WTC11 (cell line): Measurements from ENCODE around the gene CFAP20DC. TPM values are rescaled to one million over a fixed set of nuclear protein-coding genes. Genes with fewer than 3 reads are reported as not detected.
"Not testable (repeated sequence)": the region's sequence is repeated elsewhere in the genome, so short reads cannot be mapped to it uniquely, and the experiment has no call there.

Experiments
- ATAC-seq: fragments of 200-7000 bp; cut with Tn5 transposase; 2 replicates; pipeline ENCODE4 v1.10.0; 2021; ENCODE audit warnings: mild to moderate bottlenecking, moderate library complexity
- CTCF ChIA-PET: fragments of 300-600 bp; sonication (Branson Sonifier 250); formaldehyde crosslinking; loops from one replicate; lab custom pipeline; 2021; ENCODE audit warnings: antibody characterized with exemption; lab: Charles Lee
- POLR2A ChIA-PET: fragments of 350-600 bp; sonication (Branson Sonifier 250); formaldehyde crosslinking; loops from one replicate; lab custom pipeline; 2021; ENCODE audit warnings: antibody characterized with exemption; lab: Charles Lee
- DNase-seq: peaks from one replicate; pipeline ENCODE4 v3.0.0; 2021; ENCODE audit warnings: low spot score
- H3K27ac Mint-ChIP-seq: 2 replicates; pipeline ENCODE4 v1.8.0; 2021; ENCODE audit warnings: mixed read lengths
- H3K27me3 Mint-ChIP-seq: 2 replicates; pipeline ENCODE4 v1.8.0; 2021; ENCODE audit warnings: low read depth, mild to moderate bottlenecking, moderate library complexity, mixed read lengths
- H3K36me3 Mint-ChIP-seq: 2 replicates; pipeline ENCODE4 v1.8.0; 2021; ENCODE audit warnings: mixed read lengths
- H3K4me1 Mint-ChIP-seq: 2 replicates; pipeline ENCODE4 v1.8.0; 2022; ENCODE audit warnings: mixed read lengths
- H3K4me3 Mint-ChIP-seq: 2 replicates; pipeline ENCODE4 v1.8.0; 2021; ENCODE audit warnings: mild to moderate bottlenecking, moderate library complexity, mixed read lengths
- H3K9me3 Mint-ChIP-seq: 2 replicates; pipeline ENCODE4 v1.8.0; 2021; ENCODE audit warnings: mixed read lengths
- ATF1 ChIP-seq: sonication (generic); formaldehyde crosslinking; IDR thresholded peaks from 2 replicates; pipeline ENCODE4 v1.8.1; 2023; ENCODE audit warnings: mild to moderate bottlenecking, moderate library complexity, missing genetic modification reagents
- CBFB ChIP-seq: sonication (generic); formaldehyde crosslinking; IDR thresholded peaks from 2 replicates; pipeline ENCODE4 v1.8.1; 2022; ENCODE audit warnings: mild to moderate bottlenecking, low read depth, missing genetic modification reagents
- ELF4 ChIP-seq: sonication (generic); formaldehyde crosslinking; IDR thresholded peaks from 2 replicates; pipeline ENCODE4 v1.8.1; 2022; ENCODE audit warnings: low read depth, mild to moderate bottlenecking, moderate library complexity, missing genetic modification reagents
- EMX1 ChIP-seq: fragments of 250-450 bp; sonication (Bioruptor Pico); IDR thresholded peaks from 2 replicates; pipeline ENCODE4 v1.8.0; 2021; ENCODE audit warnings: mild to moderate bottlenecking
- FOXJ3 ChIP-seq: sonication (generic); formaldehyde crosslinking; IDR thresholded peaks from 2 replicates; pipeline ENCODE4 v1.9.0; 2021; ENCODE audit warnings: missing genetic modification reagents, mild to moderate bottlenecking, borderline replicate concordance
- FOXK1 ChIP-seq: sonication (generic); formaldehyde crosslinking; IDR thresholded peaks from 2 replicates; pipeline ENCODE4 v1.8.0; 2022; ENCODE audit warnings: mild to moderate bottlenecking, moderate library complexity, missing genetic modification reagents
- IRF2 ChIP-seq: sonication (generic); formaldehyde crosslinking; IDR thresholded peaks from 2 replicates; pipeline ENCODE4 v1.8.0; 2022; ENCODE audit warnings: low read depth, missing genetic modification reagents, borderline replicate concordance
- KAT7 ChIP-seq: sonication (generic); formaldehyde crosslinking; IDR thresholded peaks from 2 replicates; pipeline ENCODE4 v1.8.1; 2023; ENCODE audit warnings: missing genetic modification reagents, mild to moderate bottlenecking, borderline replicate concordance
- RORB ChIP-seq: fragments of 250-450 bp; sonication (Bioruptor Pico); IDR thresholded peaks from 2 replicates; pipeline ENCODE4 v1.9.0; 2021; ENCODE audit warnings: mild to moderate bottlenecking
- SP1 ChIP-seq: sonication (generic); formaldehyde crosslinking; conservative IDR thresholded peaks from 2 replicates; pipeline ENCODE4 v1.8.1; 2022; ENCODE audit warnings: missing genetic modification reagents
- total RNA-seq: library from RNA; stranded (reverse); gene quantifications from 3 replicates; pipeline ENCODE4 v1.2.3, GENCODE V29; 2021
- TF ChIP-seq, protein P1 (sequence below): sonication (generic); formaldehyde crosslinking; IDR thresholded peaks from 2 replicates; pipeline ENCODE4 v1.8.1; 2023; ENCODE audit warnings: mild to moderate bottlenecking, missing genetic modification reagents, moderate library complexity
- TF ChIP-seq, protein P2 (sequence below): sonication (generic); formaldehyde crosslinking; IDR thresholded peaks from 2 replicates; pipeline ENCODE4 v1.8.1; 2023; ENCODE audit warnings: mild to moderate bottlenecking, moderate library complexity, missing genetic modification reagents
- TF ChIP-seq, protein P3 (sequence below): sonication (generic); formaldehyde crosslinking; IDR thresholded peaks from 2 replicates; pipeline ENCODE4 v1.8.1; 2022; ENCODE audit warnings: missing genetic modification reagents, borderline replicate concordance
- TF ChIP-seq, protein P4 (sequence below): fragments of 250-450 bp; sonication (Bioruptor Pico); IDR thresholded peaks from 2 replicates; pipeline ENCODE4 v1.9.0; 2021; ENCODE audit warnings: mild to moderate bottlenecking, borderline replicate concordance
- TF ChIP-seq, protein P5 (sequence below): fragments of 200-600 bp; IDR thresholded peaks from 2 replicates; pipeline ENCODE4 v1.8.0; 2022; ENCODE audit warnings: antibody characterized with exemption
- TF ChIP-seq, protein P6 (sequence below): fragments of 250-450 bp; sonication (Bioruptor Pico); IDR thresholded peaks from 2 replicates; pipeline ENCODE4 v2.1.2; 2022; ENCODE audit warnings: mild to moderate bottlenecking, moderate library complexity

Gene CFAP20DC
- total RNA-seq, 1 experiment from 2014 or later: 4.9 TPM

DNA sequence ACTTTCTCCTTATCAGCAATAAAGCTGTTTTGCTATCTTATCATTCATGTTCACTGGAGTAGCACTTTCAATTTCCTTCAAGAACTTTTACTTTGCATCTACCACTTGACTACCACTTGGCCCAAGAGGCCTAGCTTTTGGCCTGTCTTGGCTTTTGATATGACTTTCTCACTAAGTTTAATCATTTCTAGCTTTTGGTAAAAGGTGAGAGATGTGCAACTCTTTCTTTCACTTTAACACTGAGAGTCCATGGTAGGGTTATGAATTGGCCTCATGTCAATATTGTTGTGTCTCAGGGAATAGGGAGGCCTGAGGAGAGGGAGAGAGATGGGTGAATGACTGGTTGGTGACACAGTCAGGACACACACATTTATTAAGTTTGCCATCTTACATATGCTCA, 352.3 kb downstream of the CFAP20DC start:
- no peak for ATAC-seq

DNA sequence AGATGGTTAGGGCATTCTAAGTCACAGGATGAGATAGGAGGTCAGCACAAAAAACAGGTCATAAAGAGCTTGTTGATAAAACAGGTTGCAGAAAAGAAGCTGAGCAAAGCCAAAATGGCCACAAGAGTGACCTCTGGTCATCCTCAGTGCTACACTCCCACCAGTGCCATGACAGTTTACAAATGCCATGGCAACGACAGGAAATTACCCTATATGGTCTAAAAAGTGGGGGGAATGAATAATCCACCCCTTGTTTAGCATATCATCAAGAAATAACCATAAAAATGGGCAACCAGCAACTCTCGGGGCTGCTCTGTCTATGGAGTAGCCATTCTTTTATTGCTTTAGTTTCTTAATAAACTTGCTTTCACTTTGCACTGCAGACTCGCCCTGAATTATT, 353.0 kb downstream of the CFAP20DC start:
- DNase-seq, ATAC-seq, H3K27me3 Mint-ChIP-seq, H3K4me1 Mint-ChIP-seq, POLR2A ChIA-PET, H3K4me3 Mint-ChIP-seq, CTCF ChIA-PET, H3K27ac Mint-ChIP-seq: not testable (repeated sequence)
- Mint-ChIP-seq H3K9me3 (peaks cover 65% of the 10 kb centered on the region), H3K36me3 (peaks cover 33% of the 10 kb centered on the region)

More for the DNA sequence above, 352.3 kb downstream of the CFAP20DC start:
- H3K27ac Mint-ChIP-seq: no peak overlapping the region
- no peak for DNase-seq
- no peaks in the 10 kb centered on the region; the same call in 1 of the 2 replicates for H3K27me3 Mint-ChIP-seq
- TF ChIP-seq, protein P1, sequence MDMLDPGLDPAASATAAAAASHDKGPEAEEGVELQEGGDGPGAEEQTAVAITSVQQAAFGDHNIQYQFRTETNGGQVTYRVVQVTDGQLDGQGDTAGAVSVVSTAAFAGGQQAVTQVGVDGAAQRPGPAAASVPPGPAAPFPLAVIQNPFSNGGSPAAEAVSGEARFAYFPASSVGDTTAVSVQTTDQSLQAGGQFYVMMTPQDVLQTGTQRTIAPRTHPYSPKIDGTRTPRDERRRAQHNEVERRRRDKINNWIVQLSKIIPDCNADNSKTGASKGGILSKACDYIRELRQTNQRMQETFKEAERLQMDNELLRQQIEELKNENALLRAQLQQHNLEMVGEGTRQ (CRISPR knock-in tag): no peak
- TF ChIP-seq FOXJ3 (CRISPR knock-in tag): no peak
- TF ChIP-seq, protein P2, sequence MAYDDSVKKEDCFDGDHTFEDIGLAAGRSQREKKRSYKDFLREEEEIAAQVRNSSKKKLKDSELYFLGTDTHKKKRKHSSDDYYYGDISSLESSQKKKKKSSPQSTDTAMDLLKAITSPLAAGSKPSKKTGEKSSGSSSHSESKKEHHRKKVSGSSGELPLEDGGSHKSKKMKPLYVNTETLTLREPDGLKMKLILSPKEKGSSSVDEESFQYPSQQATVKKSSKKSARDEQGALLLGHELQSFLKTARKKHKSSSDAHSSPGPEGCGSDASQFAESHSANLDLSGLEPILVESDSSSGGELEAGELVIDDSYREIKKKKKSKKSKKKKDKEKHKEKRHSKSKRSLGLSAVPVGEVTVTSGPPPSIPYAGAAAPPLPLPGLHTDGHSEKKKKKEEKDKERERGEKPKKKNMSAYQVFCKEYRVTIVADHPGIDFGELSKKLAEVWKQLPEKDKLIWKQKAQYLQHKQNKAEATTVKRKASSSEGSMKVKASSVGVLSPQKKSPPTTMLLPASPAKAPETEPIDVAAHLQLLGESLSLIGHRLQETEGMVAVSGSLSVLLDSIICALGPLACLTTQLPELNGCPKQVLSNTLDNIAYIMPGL (CRISPR knock-in tag): no peak
- TF ChIP-seq, protein P3, sequence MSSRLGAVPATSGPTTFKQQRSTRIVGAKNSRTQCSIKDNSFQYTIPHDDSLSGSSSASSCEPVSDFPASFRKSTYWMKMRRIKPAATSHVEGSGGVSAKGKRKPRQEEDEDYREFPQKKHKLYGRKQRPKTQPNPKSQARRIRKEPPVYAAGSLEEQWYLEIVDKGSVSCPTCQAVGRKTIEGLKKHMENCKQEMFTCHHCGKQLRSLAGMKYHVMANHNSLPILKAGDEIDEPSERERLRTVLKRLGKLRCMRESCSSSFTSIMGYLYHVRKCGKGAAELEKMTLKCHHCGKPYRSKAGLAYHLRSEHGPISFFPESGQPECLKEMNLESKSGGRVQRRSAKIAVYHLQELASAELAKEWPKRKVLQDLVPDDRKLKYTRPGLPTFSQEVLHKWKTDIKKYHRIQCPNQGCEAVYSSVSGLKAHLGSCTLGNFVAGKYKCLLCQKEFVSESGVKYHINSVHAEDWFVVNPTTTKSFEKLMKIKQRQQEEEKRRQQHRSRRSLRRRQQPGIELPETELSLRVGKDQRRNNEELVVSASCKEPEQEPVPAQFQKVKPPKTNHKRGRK (CRISPR knock-in tag): no peak
- TF ChIP-seq, protein P4, sequence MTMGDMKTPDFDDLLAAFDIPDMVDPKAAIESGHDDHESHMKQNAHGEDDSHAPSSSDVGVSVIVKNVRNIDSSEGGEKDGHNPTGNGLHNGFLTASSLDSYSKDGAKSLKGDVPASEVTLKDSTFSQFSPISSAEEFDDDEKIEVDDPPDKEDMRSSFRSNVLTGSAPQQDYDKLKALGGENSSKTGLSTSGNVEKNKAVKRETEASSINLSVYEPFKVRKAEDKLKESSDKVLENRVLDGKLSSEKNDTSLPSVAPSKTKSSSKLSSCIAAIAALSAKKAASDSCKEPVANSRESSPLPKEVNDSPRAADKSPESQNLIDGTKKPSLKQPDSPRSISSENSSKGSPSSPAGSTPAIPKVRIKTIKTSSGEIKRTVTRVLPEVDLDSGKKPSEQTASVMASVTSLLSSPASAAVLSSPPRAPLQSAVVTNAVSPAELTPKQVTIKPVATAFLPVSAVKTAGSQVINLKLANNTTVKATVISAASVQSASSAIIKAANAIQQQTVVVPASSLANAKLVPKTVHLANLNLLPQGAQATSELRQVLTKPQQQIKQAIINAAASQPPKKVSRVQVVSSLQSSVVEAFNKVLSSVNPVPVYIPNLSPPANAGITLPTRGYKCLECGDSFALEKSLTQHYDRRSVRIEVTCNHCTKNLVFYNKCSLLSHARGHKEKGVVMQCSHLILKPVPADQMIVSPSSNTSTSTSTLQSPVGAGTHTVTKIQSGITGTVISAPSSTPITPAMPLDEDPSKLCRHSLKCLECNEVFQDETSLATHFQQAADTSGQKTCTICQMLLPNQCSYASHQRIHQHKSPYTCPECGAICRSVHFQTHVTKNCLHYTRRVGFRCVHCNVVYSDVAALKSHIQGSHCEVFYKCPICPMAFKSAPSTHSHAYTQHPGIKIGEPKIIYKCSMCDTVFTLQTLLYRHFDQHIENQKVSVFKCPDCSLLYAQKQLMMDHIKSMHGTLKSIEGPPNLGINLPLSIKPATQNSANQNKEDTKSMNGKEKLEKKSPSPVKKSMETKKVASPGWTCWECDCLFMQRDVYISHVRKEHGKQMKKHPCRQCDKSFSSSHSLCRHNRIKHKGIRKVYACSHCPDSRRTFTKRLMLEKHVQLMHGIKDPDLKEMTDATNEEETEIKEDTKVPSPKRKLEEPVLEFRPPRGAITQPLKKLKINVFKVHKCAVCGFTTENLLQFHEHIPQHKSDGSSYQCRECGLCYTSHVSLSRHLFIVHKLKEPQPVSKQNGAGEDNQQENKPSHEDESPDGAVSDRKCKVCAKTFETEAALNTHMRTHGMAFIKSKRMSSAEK (CRISPR knock-in tag): no peak
- TF ChIP-seq, all 79 proteins: peak for 0
- H3K36me3 Mint-ChIP-seq: peaks cover 28% of the 10 kb centered on the region
- CTCF ChIA-PET: no interaction called here
- no peak overlapping the region for H3K4me3 Mint-ChIP-seq
- H3K4me1 Mint-ChIP-seq: peaks cover 9% of the 10 kb centered on the region
- POLR2A ChIA-PET: no interaction called here
- H3K9me3 Mint-ChIP-seq: peaks cover 61% of the 10 kb centered on the region

DNA sequence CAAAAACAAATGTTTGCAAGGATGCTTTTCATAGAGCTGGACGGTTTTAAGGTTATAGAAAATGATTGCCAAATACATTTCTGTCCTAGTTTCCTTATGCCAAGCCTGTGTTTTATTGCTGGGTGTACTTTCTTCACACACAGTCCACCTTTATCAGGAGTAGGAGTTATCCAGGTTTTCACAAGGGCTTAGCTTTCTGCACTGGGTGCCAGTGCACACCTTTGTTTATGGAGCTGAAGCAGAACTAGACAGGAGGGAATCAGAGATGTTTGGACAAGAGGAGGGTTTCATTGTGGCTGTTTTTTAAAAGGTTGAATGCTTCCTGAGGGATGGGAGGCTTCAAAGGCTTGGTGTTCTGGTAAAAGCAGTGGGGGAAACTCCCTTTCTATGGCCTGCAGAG, 353.7 kb downstream of the CFAP20DC start:
- Mint-ChIP-seq H3K4me1 (peaks cover 9% of the 10 kb centered on the region), H3K9me3 (peaks cover 73% of the 10 kb centered on the region), H3K27ac (no peak overlapping the region), H3K27me3 (no peaks in the 10 kb centered on the region; the same call in 1 of the 2 replicates), H3K36me3 (peaks cover 40% of the 10 kb centered on the region), H3K4me3 (no peak overlapping the region)
- CTCF ChIA-PET: interaction anchor here (1.1 kb wide), 1 partner anchor 357 kb away, joined by 3 read pairs; no protein-coding TSS in a partner anchor
- POLR2A ChIA-PET: no interaction called here
- DNase-seq (no peak), ATAC-seq (no peak)
- TF ChIP-seq SP1 (CRISPR knock-in tag) (no peak), RORB (CRISPR knock-in tag) (no peak), KAT7 (CRISPR knock-in tag) (no peak), IRF2 (CRISPR knock-in tag) (no peak), ATF1 (no peak), EMX1 (CRISPR knock-in tag) (no peak), CBFB (CRISPR knock-in tag) (no peak), FOXK1 (CRISPR knock-in tag) (no peak), ELF4 (no peak)
- TF ChIP-seq, protein P1 (CRISPR knock-in tag): no peak
- TF ChIP-seq, protein P5, sequence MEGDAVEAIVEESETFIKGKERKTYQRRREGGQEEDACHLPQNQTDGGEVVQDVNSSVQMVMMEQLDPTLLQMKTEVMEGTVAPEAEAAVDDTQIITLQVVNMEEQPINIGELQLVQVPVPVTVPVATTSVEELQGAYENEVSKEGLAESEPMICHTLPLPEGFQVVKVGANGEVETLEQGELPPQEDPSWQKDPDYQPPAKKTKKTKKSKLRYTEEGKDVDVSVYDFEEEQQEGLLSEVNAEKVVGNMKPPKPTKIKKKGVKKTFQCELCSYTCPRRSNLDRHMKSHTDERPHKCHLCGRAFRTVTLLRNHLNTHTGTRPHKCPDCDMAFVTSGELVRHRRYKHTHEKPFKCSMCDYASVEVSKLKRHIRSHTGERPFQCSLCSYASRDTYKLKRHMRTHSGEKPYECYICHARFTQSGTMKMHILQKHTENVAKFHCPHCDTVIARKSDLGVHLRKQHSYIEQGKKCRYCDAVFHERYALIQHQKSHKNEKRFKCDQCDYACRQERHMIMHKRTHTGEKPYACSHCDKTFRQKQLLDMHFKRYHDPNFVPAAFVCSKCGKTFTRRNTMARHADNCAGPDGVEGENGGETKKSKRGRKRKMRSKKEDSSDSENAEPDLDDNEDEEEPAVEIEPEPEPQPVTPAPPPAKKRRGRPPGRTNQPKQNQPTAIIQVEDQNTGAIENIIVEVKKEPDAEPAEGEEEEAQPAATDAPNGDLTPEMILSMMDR: no peak
- TF ChIP-seq, protein P6, sequence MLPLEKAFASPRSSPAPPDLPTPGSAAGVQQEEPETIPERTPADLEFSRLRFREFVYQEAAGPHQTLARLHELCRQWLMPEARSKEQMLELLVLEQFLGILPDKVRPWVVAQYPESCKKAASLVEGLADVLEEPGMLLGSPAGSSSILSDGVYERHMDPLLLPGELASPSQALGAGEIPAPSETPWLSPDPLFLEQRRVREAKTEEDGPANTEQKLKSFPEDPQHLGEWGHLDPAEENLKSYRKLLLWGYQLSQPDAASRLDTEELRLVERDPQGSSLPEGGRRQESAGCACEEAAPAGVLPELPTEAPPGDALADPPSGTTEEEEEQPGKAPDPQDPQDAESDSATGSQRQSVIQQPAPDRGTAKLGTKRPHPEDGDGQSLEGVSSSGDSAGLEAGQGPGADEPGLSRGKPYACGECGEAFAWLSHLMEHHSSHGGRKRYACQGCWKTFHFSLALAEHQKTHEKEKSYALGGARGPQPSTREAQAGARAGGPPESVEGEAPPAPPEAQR: no peak

DNA sequence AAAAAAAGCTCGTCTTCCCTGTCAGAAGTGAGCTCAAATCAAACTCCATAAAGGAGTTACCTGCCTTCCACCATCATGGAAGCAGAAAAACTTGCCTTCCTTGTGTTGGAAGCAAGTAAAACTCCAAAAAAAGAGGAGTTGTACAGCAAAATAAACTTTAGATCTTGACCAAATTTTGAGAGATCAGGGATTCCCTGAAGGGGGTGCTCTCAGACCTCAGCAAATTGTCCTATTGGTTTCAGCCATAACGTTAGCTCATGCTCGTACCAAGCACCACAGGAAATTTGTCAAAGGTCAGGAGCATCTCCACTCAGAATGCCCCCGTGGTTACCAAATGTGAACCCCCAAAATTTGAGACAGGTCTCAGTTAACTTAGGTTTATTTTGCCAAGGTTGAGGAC, 354.5 kb downstream of the CFAP20DC start:
- DNase-seq, H3K4me1 Mint-ChIP-seq, POLR2A ChIA-PET, ATAC-seq, H3K27ac Mint-ChIP-seq, H3K4me3 Mint-ChIP-seq, H3K27me3 Mint-ChIP-seq: not testable (repeated sequence)
- peaks cover 42% of the 10 kb centered on the region for H3K36me3 Mint-ChIP-seq
- H3K9me3 Mint-ChIP-seq: peaks cover 78% of the 10 kb centered on the region
- CTCF ChIA-PET: interaction anchor here (1.1 to 1.5 kb wide), 3 partner anchors 55 to 358 kb away, joined by 3 to 5 read pairs (median 3); no protein-coding TSS in a partner anchor
